Measurements from ENCODE around the gene IL1R2. TPM values are rescaled to one million over a fixed set of nuclear protein-coding genes. Genes with fewer than 3 reads are reported as not detected.

Gene IL1R2, protein sequence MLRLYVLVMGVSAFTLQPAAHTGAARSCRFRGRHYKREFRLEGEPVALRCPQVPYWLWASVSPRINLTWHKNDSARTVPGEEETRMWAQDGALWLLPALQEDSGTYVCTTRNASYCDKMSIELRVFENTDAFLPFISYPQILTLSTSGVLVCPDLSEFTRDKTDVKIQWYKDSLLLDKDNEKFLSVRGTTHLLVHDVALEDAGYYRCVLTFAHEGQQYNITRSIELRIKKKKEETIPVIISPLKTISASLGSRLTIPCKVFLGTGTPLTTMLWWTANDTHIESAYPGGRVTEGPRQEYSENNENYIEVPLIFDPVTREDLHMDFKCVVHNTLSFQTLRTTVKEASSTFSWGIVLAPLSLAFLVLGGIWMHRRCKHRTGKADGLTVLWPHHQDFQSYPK
- total RNA-seq (2014; rRNA removed; shearing (Covaris generic)): 3.0 and 4.3 TPM in 2 replicates

- DNase-seq (ENCODE audit: low read depth): no peak
These were observed at the start of gene IL1R2 for GRCh38 chr2:101991721-101992145. Gene IL1R2, plus strand, starts transcription at chr2:101991960. Its CDS starts 16,616 bp downstream, at chr2:102008576.

- no peak for DNase-seq (ENCODE audit: low read depth)
These were observed 48.9 kb upstream of the IL1R2 start for GRCh38 chr2:101942851-101943250.

DNA sequence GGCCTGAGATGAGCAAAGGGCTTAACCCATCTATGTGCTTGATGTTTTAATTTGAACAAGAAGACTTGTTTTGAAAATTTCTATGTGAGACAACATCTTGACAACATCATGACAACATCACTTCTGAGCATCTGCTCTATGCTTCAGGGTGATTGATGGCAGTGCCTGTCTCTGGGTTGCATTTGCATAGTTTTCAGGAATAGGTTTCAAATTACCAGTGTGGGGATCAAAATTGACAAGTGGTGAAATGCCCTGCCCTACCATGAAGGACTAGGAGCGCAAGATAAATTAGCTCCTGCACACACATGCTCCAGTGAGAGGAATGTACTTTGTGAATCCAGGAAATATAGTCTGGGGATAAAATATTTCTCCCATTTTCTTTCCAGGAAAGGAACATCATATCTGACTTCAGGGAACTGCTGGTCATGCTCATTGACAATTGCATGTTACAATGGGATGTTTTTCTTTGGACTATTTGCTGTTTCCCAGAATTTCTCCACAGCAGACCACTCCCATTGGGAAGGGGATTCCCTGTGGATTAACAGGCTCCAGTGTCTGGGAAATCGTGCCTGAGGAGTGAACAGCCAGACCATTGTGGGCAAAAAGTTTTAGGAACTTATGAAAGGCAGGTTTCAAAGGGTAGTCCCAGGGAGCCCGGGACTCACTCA is 45.3 kb upstream of the IL1R2 start:
- DNase-seq (ENCODE audit: low read depth): no peak

GRCh38 chr2:101947374-101947773 is 44.4 kb upstream of the IL1R2 start:
- no peak for DNase-seq (ENCODE audit: low read depth)

GRCh38 chr2:101948625-101949155 is 43.1 kb upstream of the IL1R2 start:
- DNase-seq (ENCODE audit: low read depth): no peak

GRCh38 chr2:101949304-101949703 is 42.5 kb upstream of the IL1R2 start:
- DNase-seq (ENCODE audit: low read depth): peak; percentile 28

GRCh38 chr2:101951296-101951695 is 40.5 kb upstream of the IL1R2 start:
- DNase-seq (ENCODE audit: low read depth): peak; percentile 50

GRCh38 chr2:101952551-101952950 is 39.2 kb upstream of the IL1R2 start:
- DNase-seq (ENCODE audit: low read depth): no peak

- DNase-seq (ENCODE audit: low read depth): no peak
These were observed 35.0 kb upstream of the IL1R2 start for GRCh38 chr2:101956465-101957438.

- peak; percentile 72 for DNase-seq (ENCODE audit: low read depth)
These were observed 33.7 kb upstream of the IL1R2 start for GRCh38 chr2:101958061-101958460.

DNA sequence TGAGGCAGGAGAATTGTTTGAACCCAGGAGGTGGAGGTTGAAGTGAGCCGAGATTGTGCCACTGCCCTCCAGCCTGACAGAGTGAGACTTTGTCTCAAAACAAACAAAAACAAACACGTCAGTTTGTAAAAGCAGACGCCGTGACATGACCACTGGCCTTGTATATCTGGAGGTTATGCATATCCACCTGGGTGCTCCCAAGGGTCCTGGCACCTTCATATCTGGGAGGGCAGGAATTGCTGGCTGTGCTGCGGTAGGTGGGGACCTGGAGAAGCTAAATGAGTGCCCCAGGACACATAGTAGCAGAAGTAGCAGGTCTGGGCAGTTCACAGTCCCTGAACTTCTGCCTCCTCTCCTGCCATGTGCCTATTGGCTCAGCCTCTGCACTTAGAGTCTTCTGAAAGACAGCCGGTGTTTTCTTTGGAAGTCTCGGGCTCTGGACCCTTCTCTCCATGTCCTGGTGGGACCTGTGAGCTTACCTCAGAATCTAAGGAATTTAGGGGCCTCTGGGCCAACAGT is 30.9 kb upstream of the IL1R2 start:
- no peak for DNase-seq (ENCODE audit: low read depth)

- DNase-seq (ENCODE audit: low read depth): peak; percentile 66
These were observed 30.2 kb upstream of the IL1R2 start for GRCh38 chr2:101961338-101962191.

DNA sequence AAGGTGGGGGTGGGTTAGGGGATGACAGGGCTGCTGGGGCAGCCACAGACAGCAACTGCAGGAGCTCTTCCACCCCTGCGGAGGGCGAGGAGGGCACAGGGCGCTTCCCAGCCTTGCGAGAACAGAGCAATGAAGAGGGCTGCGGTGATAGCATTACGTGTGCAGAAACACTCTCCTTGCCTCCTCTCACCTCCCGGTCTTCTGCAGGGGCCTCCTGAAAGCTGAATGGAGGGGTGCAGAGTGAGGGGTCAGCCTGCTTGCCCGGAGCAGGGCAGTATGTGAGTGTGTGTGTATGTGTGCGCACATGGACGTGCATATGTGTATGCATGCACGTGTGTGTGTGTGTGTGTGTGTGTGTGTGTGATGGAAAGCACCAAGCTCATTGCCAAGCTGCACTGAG is 29.5 kb upstream of the IL1R2 start:
- no peak for DNase-seq (ENCODE audit: low read depth)

DNA sequence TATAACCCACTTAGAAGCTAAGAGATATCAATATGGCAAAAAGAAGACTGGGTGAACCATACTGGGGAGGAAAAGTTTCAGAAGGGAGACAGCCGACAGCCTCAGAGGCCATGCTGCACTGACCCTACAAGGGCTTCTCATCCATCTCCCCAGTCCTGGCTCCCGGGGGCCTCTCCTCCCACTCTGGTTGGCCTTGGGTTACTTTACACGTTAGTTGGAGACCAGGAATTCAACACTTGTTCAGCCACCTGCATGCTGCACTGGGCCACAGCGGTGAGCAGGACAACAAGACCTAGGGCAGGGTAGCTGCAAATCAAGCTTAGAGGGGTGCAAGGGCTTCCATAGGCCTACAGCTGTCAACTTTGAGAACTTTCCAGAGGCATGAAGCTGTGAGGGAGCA is 28.6 kb upstream of the IL1R2 start:
- no peak for DNase-seq (ENCODE audit: low read depth)

DNA sequence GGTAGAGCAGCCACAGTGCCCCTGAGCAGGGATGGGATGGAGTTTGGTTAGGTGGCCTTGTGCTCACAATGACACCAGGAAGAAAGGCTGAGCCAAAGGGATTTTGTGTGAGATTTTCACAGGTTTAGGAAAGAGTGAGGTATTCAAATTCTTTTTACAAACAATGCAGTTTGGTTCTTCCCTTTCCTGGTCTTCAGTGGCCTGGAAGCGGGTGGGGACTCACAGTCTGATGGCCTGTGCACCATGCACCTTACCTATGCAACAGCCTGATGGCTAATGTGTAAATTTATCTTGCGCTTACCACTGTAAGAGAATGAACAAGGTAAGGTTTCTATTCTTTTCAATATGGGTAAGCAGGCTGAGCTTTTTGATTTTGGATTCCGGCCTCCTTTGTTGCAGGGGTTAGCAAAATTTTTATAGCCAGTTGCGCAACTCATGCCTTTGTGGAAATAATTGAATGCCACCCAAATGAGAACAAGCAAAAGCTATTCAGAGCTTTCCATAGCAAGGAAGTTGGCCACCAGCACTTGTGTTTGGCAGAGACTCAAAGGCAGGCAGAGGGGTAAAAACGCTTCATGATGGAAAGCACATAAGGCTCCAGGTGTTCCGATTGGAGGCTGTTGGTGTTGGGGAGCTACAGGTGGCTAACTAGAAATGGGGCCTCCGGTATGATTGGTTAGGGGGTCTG is 23.8 kb upstream of the IL1R2 start:
- no peak for DNase-seq (ENCODE audit: low read depth)

DNA sequence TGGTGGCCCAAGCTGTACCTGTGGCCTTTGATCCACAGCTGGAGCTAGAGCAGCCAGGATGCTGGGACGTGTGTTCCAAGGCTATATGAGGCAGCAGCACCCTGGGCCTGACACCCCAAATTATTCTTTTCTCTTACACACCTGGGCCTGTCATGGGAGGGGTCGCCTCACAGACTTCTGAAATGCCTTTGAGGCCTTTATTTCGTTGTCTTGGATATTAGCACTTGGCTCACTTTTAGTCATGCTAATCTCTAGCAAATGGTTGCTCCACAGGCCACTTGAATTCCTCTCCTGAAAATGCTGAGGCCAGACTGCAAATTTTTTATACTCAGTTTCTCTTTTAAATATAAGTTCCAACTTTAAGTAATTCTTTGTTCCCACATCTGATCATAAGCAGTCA is 22.0 kb upstream of the IL1R2 start:
- DNase-seq (ENCODE audit: low read depth): no peak

GRCh38 chr2:101970901-101971300 is 20.9 kb upstream of the IL1R2 start:
- DNase-seq (ENCODE audit: low read depth): no peak

DNA sequence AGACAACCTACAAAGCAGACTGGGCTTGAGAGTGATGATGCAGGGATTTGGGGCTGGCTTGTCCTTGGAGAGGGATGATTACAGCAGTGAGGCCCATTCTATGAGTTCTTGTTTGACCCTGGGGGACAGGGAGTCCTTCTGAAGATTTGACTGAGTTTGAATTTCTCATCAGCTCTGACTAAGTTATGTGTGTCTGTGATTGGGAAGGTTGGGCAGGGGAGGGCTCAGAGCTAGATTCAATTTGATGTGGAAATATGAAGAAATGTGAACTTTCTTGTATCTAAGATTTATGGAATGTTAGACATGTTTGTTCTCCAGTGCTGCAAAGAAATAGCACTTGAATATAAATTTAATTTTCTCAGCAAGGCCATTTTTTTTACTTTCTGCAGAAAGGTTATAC is 19.9 kb upstream of the IL1R2 start:
- DNase-seq (ENCODE audit: low read depth): no peak

DNA sequence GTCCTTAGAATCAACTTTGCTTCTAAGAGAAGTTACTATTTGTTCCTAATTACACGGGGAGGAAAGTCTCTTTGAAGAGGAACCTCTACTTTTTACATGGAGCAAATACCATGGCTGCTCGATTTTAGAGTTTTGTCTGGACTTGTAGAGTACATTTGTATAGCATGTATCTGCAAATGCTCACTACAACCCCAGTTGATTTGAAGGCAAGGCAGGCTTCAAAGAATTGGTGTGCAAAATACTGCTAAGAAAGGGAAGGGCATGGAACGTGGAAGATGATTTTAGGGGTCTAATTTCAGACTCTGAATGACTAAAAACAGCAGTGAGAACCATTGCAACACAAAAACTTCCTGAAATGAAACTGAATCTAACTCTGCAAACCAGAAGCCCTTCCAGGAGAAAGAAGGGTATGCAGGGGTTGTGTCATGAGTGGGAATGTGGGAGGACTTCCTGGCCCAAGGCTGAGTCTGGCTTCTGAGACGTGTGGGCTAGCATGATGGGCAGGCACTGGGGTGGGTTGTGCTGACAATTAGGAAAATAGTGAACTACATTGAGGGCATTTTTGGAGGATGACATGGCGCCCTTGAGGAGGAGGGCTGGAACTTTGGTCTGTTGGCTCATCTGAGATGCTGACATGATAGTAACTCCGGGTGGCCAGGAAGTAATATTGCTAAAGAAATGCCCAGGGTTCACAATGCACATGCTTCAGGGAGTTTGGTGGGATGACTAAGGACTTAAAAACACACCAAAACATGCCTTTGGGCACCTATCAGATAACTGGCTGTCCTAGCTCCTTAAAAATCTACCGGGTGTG is 18.9 kb upstream of the IL1R2 start:
- peak; percentile 91 for DNase-seq (ENCODE audit: low read depth)
